Body of pancreas (tissue), 4 donors: ENCODE results near the gene FGF14. TPM values are rescaled to one million over a fixed set of nuclear protein-coding genes. Genes with fewer than 3 reads are reported as not detected.

ENCODE experiments used
- ATAC-seq: fragments of 150-250 bp; one replicate; pipeline ENCODE4 v1.9.1; 2016
- DNase-seq, 4 donors: peaks; one replicate each; pipeline ENCODE4 v3.0.0-alpha.2; 2019
- H3K27ac ChIP-seq, 4 donors: fragments of 200-600 bp; sonication (generic); 1 replicate in 3 of 4; 2 replicates in 1 of 4; pipeline versions ENCODE4 v1.5.1 to v1.6.1; 2016 to 2019; ENCODE audit warnings: mild to moderate bottlenecking in 1 of 4, mixed read lengths in 1 of 4, moderate library complexity in 1 of 4
- H3K27me3 ChIP-seq, 2 donors: fragments of 200-600 bp; sonication (generic); one replicate each; pipeline ENCODE4 v1.6.0; 2016; ENCODE audit warnings: mild to moderate bottlenecking in 1 of 2
- H3K36me3 ChIP-seq, 2 donors: fragments of 200-600 bp; sonication (generic); replicated peaks in 1 of 2; 2 replicates each; pipeline ENCODE4 v1.5.1; 2016; ENCODE audit warnings: low read depth in 2 of 2; ENCODE audit not compliant: insufficient read depth in 1 of 2
- H3K4me1 ChIP-seq: fragments of 200-600 bp; sonication (generic); one replicate; pipeline ENCODE4 v1.6.0; 2016
- H3K4me3 ChIP-seq, 2 donors: fragments of 200-600 bp; sonication (generic); 1 replicate in 1 of 2; 2 replicates in 1 of 2; pipeline ENCODE4 v1.5.1; 2016 to 2019
- H3K9me3 ChIP-seq, 3 donors: fragments of 200-600 bp; sonication (generic); 1 replicate in 2 of 3; 2 replicates in 1 of 3; pipeline ENCODE4 v1.5.1; 2016
- POLR2A ChIP-seq, 3 donors: fragments of 450-650 bp; IDR thresholded peaks; one replicate each; pipeline ENCODE4 v1.6.1; 2016; ENCODE audit warnings: antibody characterized with exemption in 3 of 3, mild to moderate bottlenecking in 2 of 3
- WGBS, 2 donors: methylation state at CpG; one replicate each; pipeline ENCODE4 v1.1.5; 2017; 5-methylcytosine and 5-hydroxymethylcytosine counted together
- intact Hi-C: fragments of 100-400 bp; cut with DNase I; formaldehyde crosslinking; loops from one replicate; pipeline ENCODE4 v1.15.1; 2023
- total RNA-seq, 2 donors: library from RNA; depleted of rRNA; stranded (reverse); fragments of >200 nt; gene quantifications; one replicate each; pipeline ENCODE4 v1.1.0, GENCODE V29; 2016
- TF ChIP-seq, protein P1 (sequence below), 7 experiments: fragments of 450-650 bp in 4 of 7; fragments of 200-600 bp in 3 of 7; sonication (generic) in 3 of 7; IDR thresholded peaks; one replicate each; pipeline ENCODE4 v1.5.1; 2016 to 2019; ENCODE audit warnings: antibody characterized with exemption in 7 of 7

FGF14 gene
- total RNA-seq, 2 donors from 2014 or later: under 0.01 to 0.52 TPM

GRCh38 chr13:101700598-101700997 lies 701.2 kb downstream of the FGF14 start:
- no peaks in the 10 kb centered on the region for H3K36me3 ChIP-seq
- WGBS, 2 donors: 52 to 70% methylated on average over 3 of the region's 3 CpGs
- no peaks in the 10 kb centered on the region for H3K9me3 ChIP-seq
- no peak for TF ChIP-seq POLR2A (IDR thresholded peaks at IDR 0.05)
- TF ChIP-seq, protein P1, sequence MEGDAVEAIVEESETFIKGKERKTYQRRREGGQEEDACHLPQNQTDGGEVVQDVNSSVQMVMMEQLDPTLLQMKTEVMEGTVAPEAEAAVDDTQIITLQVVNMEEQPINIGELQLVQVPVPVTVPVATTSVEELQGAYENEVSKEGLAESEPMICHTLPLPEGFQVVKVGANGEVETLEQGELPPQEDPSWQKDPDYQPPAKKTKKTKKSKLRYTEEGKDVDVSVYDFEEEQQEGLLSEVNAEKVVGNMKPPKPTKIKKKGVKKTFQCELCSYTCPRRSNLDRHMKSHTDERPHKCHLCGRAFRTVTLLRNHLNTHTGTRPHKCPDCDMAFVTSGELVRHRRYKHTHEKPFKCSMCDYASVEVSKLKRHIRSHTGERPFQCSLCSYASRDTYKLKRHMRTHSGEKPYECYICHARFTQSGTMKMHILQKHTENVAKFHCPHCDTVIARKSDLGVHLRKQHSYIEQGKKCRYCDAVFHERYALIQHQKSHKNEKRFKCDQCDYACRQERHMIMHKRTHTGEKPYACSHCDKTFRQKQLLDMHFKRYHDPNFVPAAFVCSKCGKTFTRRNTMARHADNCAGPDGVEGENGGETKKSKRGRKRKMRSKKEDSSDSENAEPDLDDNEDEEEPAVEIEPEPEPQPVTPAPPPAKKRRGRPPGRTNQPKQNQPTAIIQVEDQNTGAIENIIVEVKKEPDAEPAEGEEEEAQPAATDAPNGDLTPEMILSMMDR (IDR thresholded peaks at IDR 0.05): no peak
- DNase-seq: no peak
- no peaks in the 10 kb centered on the region for H3K27me3 ChIP-seq
- no peak overlapping the region for H3K27ac ChIP-seq
- H3K4me3 ChIP-seq: no peak overlapping the region
- H3K4me1 ChIP-seq: no peaks in the 10 kb centered on the region
- ATAC-seq: no peak
- intact Hi-C loops: no loop called here

DNA sequence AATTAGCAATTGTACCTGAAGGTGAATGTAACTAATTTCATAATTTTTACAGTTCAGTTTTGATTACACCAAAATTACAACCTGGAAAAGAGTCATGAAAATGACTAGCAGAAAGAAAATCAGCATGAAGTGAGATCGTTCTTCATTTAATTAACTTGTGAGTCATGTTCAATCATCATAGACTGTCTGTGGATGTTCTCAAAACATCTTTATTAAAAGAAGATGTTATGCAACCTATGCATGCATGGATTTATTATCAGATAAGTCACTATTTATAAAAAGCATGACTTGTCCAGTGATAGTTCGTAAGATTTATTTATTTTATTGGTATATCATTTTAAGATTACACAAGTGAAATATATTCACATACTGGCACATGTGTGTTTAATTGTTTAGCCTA lies 703.4 kb downstream of the FGF14 start:
- H3K4me3 ChIP-seq: no peak overlapping the region
- 53 to 54% methylated on average over 2 of the region's 2 CpGs for WGBS, 2 donors
- TF ChIP-seq, protein P1 (IDR thresholded peaks at IDR 0.05): no peak
- TF ChIP-seq POLR2A (IDR thresholded peaks at IDR 0.05): no peak
- no peak overlapping the region for H3K27ac ChIP-seq
- no peaks in the 10 kb centered on the region for H3K9me3 ChIP-seq
- no peaks in the 10 kb centered on the region for H3K27me3 ChIP-seq
- DNase-seq (no peak), ATAC-seq (no peak)
- H3K36me3 ChIP-seq: no peaks in the 10 kb centered on the region
- H3K4me1 ChIP-seq: no peaks in the 10 kb centered on the region
- intact Hi-C loops: no loop called here

DNA sequence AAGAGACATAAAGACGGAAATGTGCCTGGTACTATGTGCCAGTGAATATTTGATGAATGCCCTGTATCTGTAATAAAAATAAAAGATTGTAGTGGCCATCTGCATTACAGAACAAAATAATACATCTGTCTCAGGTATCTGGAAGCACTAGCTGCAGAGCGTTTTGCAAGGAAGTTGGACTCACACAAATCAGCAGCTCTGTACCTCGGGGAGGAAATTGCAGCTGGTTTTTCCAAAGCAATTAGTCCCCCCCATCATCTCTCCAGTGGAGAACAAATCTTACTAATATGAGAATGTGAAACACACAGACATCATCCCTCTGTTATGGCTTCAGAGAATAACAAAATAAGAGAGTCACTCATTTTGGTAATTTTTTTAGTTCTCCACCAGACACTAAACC lies 704.1 kb downstream of the FGF14 start:
- TF ChIP-seq, protein P1 (IDR thresholded peaks at IDR 0.05): no peak
- TF ChIP-seq POLR2A (IDR thresholded peaks at IDR 0.05): no peak
- DNase-seq (no peak), ATAC-seq (no peak)
- H3K36me3 ChIP-seq: no peaks in the 10 kb centered on the region
- intact Hi-C loops: no loop called here
- H3K9me3 ChIP-seq: no peaks in the 10 kb centered on the region
- H3K4me1 ChIP-seq: no peaks in the 10 kb centered on the region
- no peak overlapping the region for H3K4me3 ChIP-seq
- H3K27me3 ChIP-seq: no peaks in the 10 kb centered on the region
- WGBS, 2 donors: 49 to 54% methylated on average over 3 of the region's 3 CpGs
- no peak overlapping the region for H3K27ac ChIP-seq

- WGBS, 2 donors: 84 to 97% methylated on average over 4 of the region's 4 CpGs
- no peaks in the 10 kb centered on the region for H3K27me3 ChIP-seq
- no peaks in the 10 kb centered on the region for H3K9me3 ChIP-seq
- DNase-seq: no peak
- TF ChIP-seq POLR2A (IDR thresholded peaks at IDR 0.05): no peak
- TF ChIP-seq, protein P1 (IDR thresholded peaks at IDR 0.05): no peak
- no peaks in the 10 kb centered on the region for H3K36me3 ChIP-seq
- no peak overlapping the region for H3K4me3 ChIP-seq
- intact Hi-C loops: no loop called here
- H3K4me1 ChIP-seq: no peaks in the 10 kb centered on the region
- ATAC-seq: no peak
- H3K27ac ChIP-seq: no peak overlapping the region
Measured at GRCh38 chr13:101695870-101696516, 705.9 kb downstream of the FGF14 start.

DNA sequence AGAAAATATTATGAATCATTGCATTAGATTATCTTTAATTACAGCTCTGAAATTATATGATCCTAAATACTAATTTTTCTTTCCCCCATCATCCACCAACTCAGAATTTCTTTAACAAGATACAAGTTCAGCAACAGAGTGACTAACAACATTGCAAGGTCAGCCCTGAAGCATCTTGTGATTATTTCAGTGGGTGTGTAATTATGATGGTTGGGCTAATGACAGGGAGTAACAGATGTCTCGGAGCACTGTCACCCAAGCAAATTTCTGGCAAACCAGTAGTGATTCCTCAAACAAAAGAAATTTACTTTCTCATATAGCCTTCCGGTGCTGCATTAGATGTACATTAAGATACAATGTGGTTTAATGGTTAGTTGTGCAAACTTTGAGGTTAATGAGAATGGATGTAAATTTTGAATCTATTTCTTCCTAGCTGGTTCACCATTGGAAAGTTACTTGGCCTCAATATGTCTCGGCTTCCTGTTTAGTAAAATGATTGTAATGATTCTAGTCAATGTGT lies 710.4 kb downstream of the FGF14 start:
- intact Hi-C loops: no loop called here

More for the DNA sequence above, 710.4 kb downstream of the FGF14 start:
- H3K4me3 ChIP-seq: no peak overlapping the region
- H3K36me3 ChIP-seq: no peaks in the 10 kb centered on the region
- 65 to 67% methylated on average over 3 of the region's 3 CpGs for WGBS, 2 donors
- ATAC-seq (no peak), DNase-seq (no peak)
- no peaks in the 10 kb centered on the region for H3K4me1 ChIP-seq
- no peaks in the 10 kb centered on the region for H3K27me3 ChIP-seq
- H3K27ac ChIP-seq: no peak overlapping the region
- TF ChIP-seq, protein P1 (IDR thresholded peaks at IDR 0.05): no peak
- no peak for TF ChIP-seq POLR2A (IDR thresholded peaks at IDR 0.05)
- H3K9me3 ChIP-seq: no peaks in the 10 kb centered on the region
